HEK293 (cell line): ENCODE data around the gene SH3RF3.

Experiments
- CTCF ChIA-PET: fragments of 350-600 bp; formaldehyde crosslinking; extraction: SDS; loops from one replicate; lab custom pipeline; 2021; ENCODE audit warnings: antibody characterized with exemption; lab: Yijun Ruan, JAX
- POLR2A ChIA-PET: fragments of 300-600 bp; formaldehyde crosslinking; extraction: SDS; loops from one replicate; lab custom pipeline; 2020; ENCODE audit warnings: antibody characterized with exemption, inconsistent platforms; lab: Yijun Ruan, JAX
- H3K27ac ChIP-seq: fragments of 200-500 bp; sonication (Bioruptor generic); 2 replicates; pipeline ENCODE4 v1.5.1; 2014; ENCODE audit warnings: low read depth, low read length, control low read depth, inconsistent platforms; ENCODE audit errors: extremely low read depth
- H3K36me3 ChIP-seq, 2 experiments: fragments of 200-500 bp in 1 of 2; sonication (Bioruptor generic) in 1 of 2; 1 replicate in 1 of 2; 2 replicates in 1 of 2; pipeline ENCODE4 v1.5.1; 2014 to 2017; ENCODE audit warnings: inconsistent platforms in 2 of 2, low read length in 2 of 2; ENCODE audit not compliant: control insufficient read depth in 2 of 2, insufficient read depth in 1 of 2
- H3K4me1 ChIP-seq: fragments of 200-500 bp; sonication (Bioruptor generic); 2 replicates; pipeline ENCODE4 v1.5.1; 2014; ENCODE audit warnings: mild to moderate bottlenecking, low read length, inconsistent platforms; ENCODE audit not compliant: control insufficient read depth, insufficient read depth
- H3K4me3 ChIP-seq: 2 replicates; pipeline ENCODE4 v1.5.1; 2011; ENCODE audit warnings: low read depth, mild to moderate bottlenecking, control low read depth, low read length, moderate library complexity
- H3K9me3 ChIP-seq: fragments of 200-500 bp; sonication (Bioruptor generic); 2 replicates; pipeline ENCODE4 v1.5.1; 2014; ENCODE audit warnings: low read depth, low read length, inconsistent platforms; ENCODE audit not compliant: control insufficient read depth, insufficient read depth
- GLIS1 ChIP-seq: fragments of 450-650 bp; formaldehyde crosslinking; IDR thresholded peaks from 2 replicates; pipeline ENCODE4 v1.5.1; 2016; ENCODE audit warnings: missing biosample characterization, missing genetic modification characterization
- KLF7 ChIP-seq: fragments of 450-650 bp; formaldehyde crosslinking; IDR thresholded peaks from 2 replicates; pipeline ENCODE4 v1.5.1; 2016; ENCODE audit warnings: missing biosample characterization, missing genetic modification characterization, borderline replicate concordance
- PATZ1 ChIP-seq: fragments of 450-650 bp; formaldehyde crosslinking; IDR thresholded peaks from 2 replicates; pipeline ENCODE4 v1.5.1; 2016; ENCODE audit warnings: missing biosample characterization, missing genetic modification characterization
- SCRT2 ChIP-seq: fragments of 450-650 bp; formaldehyde crosslinking; IDR thresholded peaks from 2 replicates; pipeline ENCODE4 v1.5.1; 2016; ENCODE audit warnings: missing biosample characterization, missing genetic modification characterization
- ZBTB17 ChIP-seq: fragments of 450-650 bp; formaldehyde crosslinking; IDR thresholded peaks from 2 replicates; pipeline ENCODE4 v1.5.1; 2016; ENCODE audit warnings: missing biosample characterization, missing genetic modification characterization
- ZBTB48 ChIP-seq: fragments of 450-650 bp; formaldehyde crosslinking; IDR thresholded peaks from 2 replicates; pipeline ENCODE4 v1.5.1; 2016; ENCODE audit warnings: missing biosample characterization, missing genetic modification characterization
- ZBTB49 ChIP-seq: fragments of 450-650 bp; formaldehyde crosslinking; IDR thresholded peaks from 2 replicates; pipeline ENCODE4 v1.5.1; 2016; ENCODE audit warnings: missing biosample characterization, missing genetic modification characterization, low read depth
- ZFP3 ChIP-seq: fragments of 450-650 bp; formaldehyde crosslinking; IDR thresholded peaks from 2 replicates; pipeline ENCODE4 v1.5.1; 2016; ENCODE audit warnings: low read depth, missing biosample characterization, missing genetic modification characterization
- ZNF133 ChIP-seq: fragments of 450-650 bp; formaldehyde crosslinking; IDR thresholded peaks from 2 replicates; pipeline ENCODE4 v1.5.1; 2016; ENCODE audit warnings: missing biosample characterization, missing genetic modification characterization
- ZNF140 ChIP-seq: fragments of 450-650 bp; formaldehyde crosslinking; IDR thresholded peaks from 2 replicates; pipeline ENCODE4 v1.5.1; 2016; ENCODE audit warnings: missing biosample characterization, missing genetic modification characterization
- ZNF184 ChIP-seq: fragments of 450-650 bp; IDR thresholded peaks from 2 replicates; pipeline ENCODE4 v1.5.1; 2018; ENCODE audit warnings: missing biosample characterization, mild to moderate bottlenecking, missing genetic modification characterization
- ZNF19 ChIP-seq: fragments of 450-650 bp; formaldehyde crosslinking; IDR thresholded peaks from 2 replicates; pipeline ENCODE4; 2016; ENCODE audit warnings: missing biosample characterization, missing genetic modification characterization, low read depth
- ZNF202 ChIP-seq: fragments of 450-650 bp; formaldehyde crosslinking; IDR thresholded peaks from 2 replicates; pipeline ENCODE4 v1.5.1; 2016; ENCODE audit warnings: missing biosample characterization, missing genetic modification characterization, borderline replicate concordance
- ZNF24 ChIP-seq: fragments of 450-650 bp; formaldehyde crosslinking; IDR thresholded peaks from 2 replicates; pipeline ENCODE4 v1.5.1; 2016; ENCODE audit warnings: missing biosample characterization, missing genetic modification characterization
- ZNF311 ChIP-seq: fragments of 450-650 bp; formaldehyde crosslinking; IDR thresholded peaks from 2 replicates; pipeline ENCODE4 v1.5.1; 2017; ENCODE audit warnings: missing biosample characterization, missing genetic modification characterization, borderline replicate concordance
- ZNF341 ChIP-seq: fragments of 450-650 bp; formaldehyde crosslinking; IDR thresholded peaks from 2 replicates; pipeline ENCODE4; 2016; ENCODE audit warnings: low read depth, missing biosample characterization, missing genetic modification characterization
- ZNF473 ChIP-seq: fragments of 450-650 bp; formaldehyde crosslinking; IDR thresholded peaks from 2 replicates; pipeline ENCODE4 v1.5.1; 2017; ENCODE audit warnings: missing biosample characterization, missing genetic modification characterization
- ZNF513 ChIP-seq: fragments of 450-650 bp; IDR thresholded peaks from 2 replicates; pipeline ENCODE4 v1.5.1; 2018; ENCODE audit warnings: missing biosample characterization, missing genetic modification characterization
- ZNF548 ChIP-seq: fragments of 450-650 bp; formaldehyde crosslinking; IDR thresholded peaks from 2 replicates; pipeline ENCODE4 v1.5.1; 2016; ENCODE audit warnings: missing biosample characterization, missing genetic modification characterization
- ZNF555 ChIP-seq: fragments of 450-650 bp; formaldehyde crosslinking; conservative IDR thresholded peaks from 2 replicates; pipeline ENCODE4 v1.5.1; 2017; ENCODE audit warnings: missing biosample characterization, mild to moderate bottlenecking, missing genetic modification characterization, inconsistent platforms
- ZNF558 ChIP-seq: fragments of 450-650 bp; formaldehyde crosslinking; IDR thresholded peaks from 2 replicates; pipeline ENCODE4 v1.5.1; 2016; ENCODE audit warnings: missing biosample characterization, missing genetic modification characterization
- ZNF560 ChIP-seq: fragments of 450-650 bp; formaldehyde crosslinking; IDR thresholded peaks from 2 replicates; pipeline ENCODE4 v1.5.1; 2017; ENCODE audit warnings: missing biosample characterization, missing genetic modification characterization, borderline replicate concordance
- ZNF645 ChIP-seq: fragments of 450-650 bp; formaldehyde crosslinking; IDR thresholded peaks from 2 replicates; pipeline ENCODE4; 2016; ENCODE audit warnings: missing biosample characterization, missing genetic modification characterization
- ZNF701 ChIP-seq: fragments of 450-650 bp; formaldehyde crosslinking; IDR thresholded peaks from 2 replicates; pipeline ENCODE4 v1.5.1; 2016; ENCODE audit warnings: missing biosample characterization, missing genetic modification characterization
- ZNF777 ChIP-seq: fragments of 450-650 bp; formaldehyde crosslinking; IDR thresholded peaks from 2 replicates; pipeline ENCODE4 v1.5.1; 2017; ENCODE audit warnings: missing biosample characterization, missing genetic modification characterization, borderline replicate concordance

SH3RF3 gene

GRCh38 chr2:109083771-109084170 lies 45.2 kb upstream of the SH3RF3 start:
- Histone ChIP-seq H3K36me3 (no peaks in the 10 kb centered on the region), H3K9me3 (no peaks in the 10 kb centered on the region), H3K4me1 (no peaks in the 10 kb centered on the region), H3K4me3 (no peak overlapping the region), H3K27ac (no peak overlapping the region)
- ChIA-PET CTCF (no interaction called here), POLR2A (no interaction called here)
- no peak for TF ChIP-seq ZNF24 (tag by site-specific recombination)
- no peak for TF ChIP-seq ZNF311 (tag by site-specific recombination)
- TF ChIP-seq ZNF777 (tag by site-specific recombination) = no peak
- no peak for TF ChIP-seq ZNF133 (tag by site-specific recombination)
- TF ChIP-seq ZNF140 (tag by site-specific recombination) = no peak
- no peak for TF ChIP-seq ZNF548
- no peak for TF ChIP-seq ZBTB49 (tag by site-specific recombination)

GRCh38 chr2:109084341-109084740 lies 44.7 kb upstream of the SH3RF3 start:
- ChIA-PET POLR2A (interaction anchor here (0.5 kb wide), 1 partner anchor 251 kb away, joined by 5 read pairs; no protein-coding TSS in a partner anchor), CTCF (no interaction called here)
- Histone ChIP-seq H3K27ac (no peak overlapping the region), H3K36me3 (no peaks in the 10 kb centered on the region), H3K4me1 (no peaks in the 10 kb centered on the region), H3K4me3 (no peak overlapping the region), H3K9me3 (no peaks in the 10 kb centered on the region)
- TF ChIP-seq ZNF513 (tag by site-specific recombination) = no peak
- TF ChIP-seq ZNF645 = no peak
- TF ChIP-seq ZNF560 (tag by site-specific recombination) = no peak
- no peak for TF ChIP-seq ZNF184 (tag by site-specific recombination)
- no peak for TF ChIP-seq ZNF555 (tag by site-specific recombination)
- no peak for TF ChIP-seq ZBTB48
- no peak for TF ChIP-seq ZBTB17 (tag by site-specific recombination)
- no peak for TF ChIP-seq ZNF701 (tag by site-specific recombination)
- TF ChIP-seq SCRT2 (tag by site-specific recombination) = no peak
- TF ChIP-seq ZFP3 (tag by site-specific recombination) = no peak
- no peak for TF ChIP-seq ZNF473 (tag by site-specific recombination)
- TF ChIP-seq GLIS1 (tag by site-specific recombination) = no peak
- no peak for TF ChIP-seq PATZ1
- no peak for TF ChIP-seq ZNF19 (tag by site-specific recombination)
- no peak for TF ChIP-seq ZNF558 (tag by site-specific recombination)
- no peak for TF ChIP-seq KLF7
- no peak for TF ChIP-seq ZNF202 (tag by site-specific recombination)
- TF ChIP-seq ZNF341 = no peak
